AG09319 (cell line): ENCODE results near the gene PDSS2.
"Not testable (repeated sequence)": the region's sequence is repeated elsewhere in the genome, so short reads cannot be mapped to it uniquely, and the experiment has no call there.

ENCODE experiments used
- DNase-seq: peaks from one replicate; pipeline ENCODE4 v3.0.0-alpha.2; 2010; ENCODE audit warnings: low read depth; ENCODE audit errors: extremely low read depth
- CTCF ChIP-seq: IDR thresholded peaks from 2 replicates; pipeline ENCODE4 v1.5.1; 2011; ENCODE audit warnings: low read depth, mild to moderate bottlenecking, inconsistent platforms, low read length, moderate library complexity

The PDSS2 gene

GRCh38 chr6:107202876-107203468, 256.4 kb downstream of the PDSS2 start:
- no peak for TF ChIP-seq CTCF
- no peak for DNase-seq

GRCh38 chr6:107198631-107199416, 260.5 kb downstream of the PDSS2 start:
- no peak for TF ChIP-seq CTCF
- DNase-seq: no peak

- TF ChIP-seq CTCF: no peak
- no peak for DNase-seq
These were observed 263.2 kb downstream of the PDSS2 start for GRCh38 chr6:107196152-107196551.

- DNase-seq: not testable (repeated sequence)
These were observed 264.6 kb downstream of the PDSS2 start for GRCh38 chr6:107194723-107195122.

- TF ChIP-seq CTCF: no peak
- DNase-seq: no peak
These were observed 266.5 kb downstream of the PDSS2 start for GRCh38 chr6:107192830-107193229.

GRCh38 chr6:107187630-107188029, 271.7 kb downstream of the PDSS2 start:
- no peak for DNase-seq
- TF ChIP-seq CTCF: no peak

- no peak for TF ChIP-seq CTCF
- DNase-seq: no peak
These were observed 273.3 kb downstream of the PDSS2 start for GRCh38 chr6:107186047-107186446.
